ENCODE results near the gene DIO1. TPM values are rescaled to one million over a fixed set of nuclear protein-coding genes. Genes with fewer than 3 reads are reported as not detected.

The DIO1 gene
- total and polyA plus RNA-seq, 9 of the 15 experiments (the other 6 are each of a cell fraction or from before 2014, with no cell fraction given) = not detected

GRCh38 chr1:53945433-53946251, 51.7 kb downstream of the DIO1 start, which contains the start of gene IFT25 (continued):
- peak; percentile 32 for TF ChIP-seq PRDM10 (IDR thresholded peaks at IDR 0.05; ENCODE audit: partially characterized antibody)
- TF ChIP-seq ZNF76 (CRISPR knock-in tag; IDR thresholded peaks at IDR 0.05; ENCODE audit: borderline replicate concordance) = 0 out of 2 replicates have a peak, but pooled peaks have one; percentile 55
- peak; percentile 77; the same call in 1 of the 2 replicates for TF ChIP-seq PHF8 (IDR thresholded peaks at IDR 0.05; ENCODE audit: borderline replicate concordance, low read length)
- TF ChIP-seq ZBTB40 (IDR thresholded peaks at IDR 0.05) = peak; percentile 31; the same call in 1 of the 2 replicates
- TF ChIP-seq ZBTB40 (CRISPR knock-in tag; IDR thresholded peaks at IDR 0.05) = no peak
- TF ChIP-seq NFIC (IDR thresholded peaks at IDR 0.05) = peak; percentile 40
- TF ChIP-seq STAT6 (CRISPR knock-in tag; IDR thresholded peaks at IDR 0.05) = 0 out of 2 replicates have a peak, but pooled peaks have one; percentile 25
- TF ChIP-seq HLTF (IDR thresholded peaks at IDR 0.05) = 0 out of 2 replicates have a peak, but pooled peaks have one; percentile 41
- 0 out of 2 replicates have a peak, but pooled peaks have one; percentile 14 for TF ChIP-seq ZNF232 (CRISPR knock-in tag; IDR thresholded peaks at IDR 0.05)
- TF ChIP-seq KDM5B (IDR thresholded peaks at IDR 0.05; ENCODE audit: insufficient replicate concordance, low read depth, low read length) = peak; percentile 84
